Mammary epithelial cell (primary cell): ENCODE results near the gene PARD3.
"Not testable (repeated sequence)": the region's sequence is repeated elsewhere in the genome, so short reads cannot be mapped to it uniquely, and the experiment has no call there.

ENCODE experiments used
- EZH2 ChIP-seq: IDR thresholded peaks from 2 replicates; pipeline ENCODE4 v1.6.1; 2012; ENCODE audit warnings: low read length, inconsistent platforms, borderline replicate concordance
- TF ChIP-seq, protein P1 (sequence below), 2 donors: IDR thresholded peaks in 1 of 2; conservative IDR thresholded peaks in 1 of 2; 2 replicates each; pipeline ENCODE4 v1.5.1; 2011 to 2012; ENCODE audit warnings: inconsistent platforms in 2 of 2, low read length in 2 of 2, mild to moderate bottlenecking in 2 of 2, control low read depth in 1 of 2, low read depth in 1 of 2; ENCODE audit not compliant: insufficient read depth in 1 of 2; ENCODE audit errors: extremely low read depth in 1 of 2

DNA sequence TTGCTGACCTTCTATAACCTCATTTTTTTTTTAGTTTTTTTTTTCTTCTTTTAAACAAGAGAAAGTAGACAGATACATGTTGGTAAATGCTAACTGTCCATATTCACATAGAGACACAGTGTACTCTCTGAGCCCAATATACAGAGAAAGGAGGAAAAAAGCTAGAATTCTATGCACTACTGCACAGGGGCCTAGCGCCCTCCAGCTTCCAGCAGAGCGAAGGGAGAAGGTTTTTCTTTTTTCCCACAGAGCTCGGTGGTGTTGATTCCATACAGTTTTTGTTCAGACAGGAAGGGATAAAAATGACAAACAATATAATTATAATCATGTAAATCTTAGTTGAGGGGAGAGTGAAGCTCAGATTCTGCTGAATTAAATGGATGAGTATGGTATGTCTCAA, 423.9 kb downstream of the PARD3 start:
- not testable (repeated sequence) for TF ChIP-seq EZH2
- TF ChIP-seq, protein P1, sequence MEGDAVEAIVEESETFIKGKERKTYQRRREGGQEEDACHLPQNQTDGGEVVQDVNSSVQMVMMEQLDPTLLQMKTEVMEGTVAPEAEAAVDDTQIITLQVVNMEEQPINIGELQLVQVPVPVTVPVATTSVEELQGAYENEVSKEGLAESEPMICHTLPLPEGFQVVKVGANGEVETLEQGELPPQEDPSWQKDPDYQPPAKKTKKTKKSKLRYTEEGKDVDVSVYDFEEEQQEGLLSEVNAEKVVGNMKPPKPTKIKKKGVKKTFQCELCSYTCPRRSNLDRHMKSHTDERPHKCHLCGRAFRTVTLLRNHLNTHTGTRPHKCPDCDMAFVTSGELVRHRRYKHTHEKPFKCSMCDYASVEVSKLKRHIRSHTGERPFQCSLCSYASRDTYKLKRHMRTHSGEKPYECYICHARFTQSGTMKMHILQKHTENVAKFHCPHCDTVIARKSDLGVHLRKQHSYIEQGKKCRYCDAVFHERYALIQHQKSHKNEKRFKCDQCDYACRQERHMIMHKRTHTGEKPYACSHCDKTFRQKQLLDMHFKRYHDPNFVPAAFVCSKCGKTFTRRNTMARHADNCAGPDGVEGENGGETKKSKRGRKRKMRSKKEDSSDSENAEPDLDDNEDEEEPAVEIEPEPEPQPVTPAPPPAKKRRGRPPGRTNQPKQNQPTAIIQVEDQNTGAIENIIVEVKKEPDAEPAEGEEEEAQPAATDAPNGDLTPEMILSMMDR (conservative IDR thresholded peaks at IDR 0.05 in 1 of 2, IDR thresholded peaks at IDR 0.05 in 1 of 2; ENCODE audit: extremely low read depth in 1 of 2, insufficient read depth in 1 of 2, low read depth in 1 of 2, low read length in 2 of 2): not testable (repeated sequence)
